ENCODE data around the gene PSIP1.
A peak's percentile ranks its signal among the peaks of the same experiment; 100 is the strongest.
"Not testable (repeated sequence)": the region's sequence is repeated elsewhere in the genome, so short reads cannot be mapped to it uniquely, and the experiment has no call there.

PSIP1 gene

GRCh38 chr9:15430920-15431844, 79.6 kb downstream of the PSIP1 start:
- no peak for DNase-seq

GRCh38 chr9:15427702-15428101, 83.1 kb downstream of the PSIP1 start:
- DNase-seq = not testable (repeated sequence)

- DNase-seq = no peak
Measured at GRCh38 chr9:15426019-15426418, 84.8 kb downstream of the PSIP1 start.

- DNase-seq = peak in 1 of 2 experiments; percentile 33
Measured at GRCh38 chr9:15423231-15423985, 87.4 kb downstream of the PSIP1 start.

- peak; percentile 68 to 88 for DNase-seq
Measured at GRCh38 chr9:15422372-15423230, 88.2 kb downstream of the PSIP1 start, which contains the start of gene SNAPC3. TSS of gene SNAPC3 (plus strand) at chr9:15422876. CDS start at chr9:15422880, 4 bp downstream.

- no peak for DNase-seq
Measured at GRCh38 chr9:15421990-15422371, 88.8 kb downstream of the PSIP1 start.

- DNase-seq = no peak
Measured at GRCh38 chr9:15421532-15421931, 89.2 kb downstream of the PSIP1 start.

GRCh38 chr9:15420796-15421195, 90.0 kb downstream of the PSIP1 start:
- no peak for DNase-seq

GRCh38 chr9:15417626-15418025, 93.1 kb downstream of the PSIP1 start:
- no peak for DNase-seq

- DNase-seq = no peak
Measured at GRCh38 chr9:15416880-15417279, 93.9 kb downstream of the PSIP1 start.

All from NCI-H187 (cell line).